Stimulated activated CD8-positive, alpha-beta memory T cell treated with anti-CD3 and anti-CD28 coated beads, Interleukin-15, amount 100 ng/mL, for 1 hour (primary cell): ENCODE results near the gene KCNMA1.
"Not testable (repeated sequence)": the region's sequence is repeated elsewhere in the genome, so short reads cannot be mapped to it uniquely, and the experiment has no call there.

Source experiments
- DNase-seq: peaks from one replicate; pipeline ENCODE4 v3.0.0-alpha.2; 2020; ENCODE audit warnings: low read depth

KCNMA1 gene

DNA sequence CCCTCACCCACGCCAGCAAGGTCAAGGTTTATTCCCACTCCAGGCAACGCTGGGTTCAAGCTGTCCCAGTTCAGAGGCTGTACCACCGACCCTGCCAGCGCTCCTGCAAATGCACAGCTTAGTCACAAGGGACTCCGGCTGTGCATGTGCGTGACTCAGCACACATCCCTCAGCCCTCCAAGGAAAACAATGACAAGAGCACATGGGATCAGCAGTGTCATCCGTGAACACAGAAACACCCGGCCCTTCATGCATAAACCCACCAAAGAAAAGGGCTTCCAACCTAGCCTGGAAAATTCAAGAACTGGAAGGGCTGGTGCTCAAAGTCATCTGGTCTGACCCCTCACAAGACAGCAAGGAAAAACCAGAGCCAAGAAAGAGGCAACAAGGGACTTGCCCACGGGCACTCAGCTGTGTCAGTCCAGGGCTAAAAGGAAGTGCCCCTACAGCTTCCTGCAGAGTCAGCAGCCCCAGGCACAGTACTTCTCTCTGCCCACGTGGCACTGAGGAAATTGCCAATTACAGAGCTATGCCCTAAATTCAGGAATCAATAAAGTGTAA, 106.1 kb downstream of the KCNMA1 start:
- DNase-seq = no peak

- DNase-seq = no peak
Measured at GRCh38 chr10:77530011-77530410, 107.6 kb downstream of the KCNMA1 start.

DNA sequence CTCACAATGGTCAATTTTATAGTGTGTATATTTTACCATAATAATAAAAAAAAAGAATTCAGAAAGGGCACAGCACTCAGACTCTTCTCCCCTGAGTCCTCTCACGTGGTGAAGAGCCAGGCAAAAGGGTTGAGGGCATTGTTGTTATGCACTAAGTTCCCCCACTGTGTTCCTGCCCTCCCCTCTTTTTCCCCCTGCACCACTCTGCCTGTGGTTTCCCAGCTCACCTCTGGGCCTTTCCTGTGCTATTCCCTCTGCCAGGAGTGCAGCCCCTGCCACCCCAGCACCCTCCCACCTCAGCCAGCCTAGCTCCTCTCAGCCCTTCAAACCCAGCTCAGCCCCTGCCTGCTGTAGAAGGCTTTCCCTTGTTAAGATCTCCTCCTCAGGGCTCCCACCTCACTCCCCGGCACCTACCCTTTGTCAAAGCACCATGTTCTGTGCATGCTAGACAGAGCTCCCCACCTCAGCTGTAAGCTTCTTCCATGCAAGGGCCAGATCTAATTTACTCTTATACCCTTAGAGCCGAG, 108.5 kb downstream of the KCNMA1 start:
- DNase-seq = no peak

GRCh38 chr10:77527839-77528238, 109.8 kb downstream of the KCNMA1 start:
- DNase-seq = no peak

DNA sequence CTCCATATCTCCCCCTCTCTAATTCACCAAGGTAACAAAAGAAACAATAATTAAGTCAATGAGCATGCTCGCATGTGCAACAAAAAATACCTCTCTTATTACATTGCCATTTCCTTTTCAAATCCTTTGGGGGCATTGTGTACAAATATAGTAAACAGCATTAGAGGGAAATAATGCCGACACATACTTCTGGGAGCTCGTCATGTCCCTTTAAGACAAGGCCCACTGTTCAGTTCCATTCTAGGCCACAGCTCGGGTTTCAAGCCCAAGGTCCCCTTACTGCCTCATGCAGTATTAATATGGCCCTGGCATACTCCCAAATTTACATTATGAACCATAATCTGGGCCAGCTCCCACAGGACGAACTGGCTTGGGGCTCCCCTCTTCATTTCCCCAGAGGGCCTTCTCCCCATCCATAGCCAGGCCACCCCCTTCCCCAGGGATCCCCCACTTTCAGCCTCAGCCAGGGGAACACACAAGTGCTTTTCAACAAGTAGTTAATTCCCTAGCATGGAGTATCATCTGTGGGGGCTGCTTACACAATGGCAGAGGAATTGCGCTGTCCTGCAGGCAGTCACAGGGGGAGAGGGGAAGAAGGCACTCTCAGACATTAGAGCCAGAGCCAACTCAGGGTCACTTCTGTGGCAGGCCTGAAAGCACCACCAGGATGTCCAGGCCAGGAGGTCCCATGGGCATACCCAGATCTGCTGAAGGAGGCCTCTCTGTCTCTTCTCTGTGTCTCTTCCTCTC, 110.6 kb downstream of the KCNMA1 start:
- DNase-seq = no peak

- no peak for DNase-seq
Measured at GRCh38 chr10:77524281-77524711, 113.3 kb downstream of the KCNMA1 start.

DNA sequence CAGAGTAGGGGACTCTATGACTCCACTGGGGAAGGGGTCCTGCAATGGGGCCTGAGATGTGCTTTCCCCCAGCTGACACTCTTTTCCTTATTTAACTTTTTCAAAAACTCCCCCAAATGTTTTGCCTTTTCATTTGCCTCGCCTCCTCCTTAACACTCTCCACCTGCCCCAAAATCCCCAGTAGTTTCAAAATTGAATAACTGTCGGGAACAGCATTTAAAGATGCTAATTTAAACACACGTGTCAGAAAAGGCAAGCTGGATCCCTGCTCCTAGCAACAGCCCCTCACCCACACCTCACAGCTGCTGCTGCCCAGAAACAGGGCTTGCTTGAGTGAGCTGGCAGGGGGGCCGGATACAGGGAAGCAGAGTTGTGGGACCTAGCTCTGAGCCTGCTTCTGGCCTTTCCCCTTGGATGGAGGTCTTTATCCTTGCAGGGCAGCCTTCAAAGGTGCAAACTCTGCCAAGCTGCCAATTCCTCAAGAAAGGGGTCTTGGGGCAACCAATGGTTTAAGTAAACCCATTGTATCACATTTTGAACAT, 115.3 kb downstream of the KCNMA1 start:
- no peak for DNase-seq

- DNase-seq = no peak
Measured at GRCh38 chr10:77520995-77521394, 116.6 kb downstream of the KCNMA1 start.

DNA sequence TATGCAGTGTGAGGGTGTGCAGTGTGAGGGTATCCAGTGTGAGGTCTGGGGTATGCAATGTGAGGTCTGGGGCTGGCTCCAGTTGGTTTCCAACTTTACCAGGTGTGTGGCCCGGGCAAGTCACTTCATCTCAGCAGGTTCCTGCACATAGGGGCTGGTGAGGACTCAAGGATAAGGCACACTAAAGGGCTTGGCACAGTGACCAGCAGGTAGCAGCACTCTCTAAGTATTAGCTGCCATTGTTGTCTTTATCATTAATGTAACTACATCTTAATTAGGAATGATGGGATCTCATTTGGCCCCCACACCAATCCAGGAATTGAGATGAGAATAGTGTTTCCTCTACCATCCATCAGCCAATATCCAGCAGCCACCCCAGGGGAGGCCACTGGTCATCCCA, 117.3 kb downstream of the KCNMA1 start:
- no peak for DNase-seq

GRCh38 chr10:77519791-77520190, 117.8 kb downstream of the KCNMA1 start:
- DNase-seq = not testable (repeated sequence)

DNA sequence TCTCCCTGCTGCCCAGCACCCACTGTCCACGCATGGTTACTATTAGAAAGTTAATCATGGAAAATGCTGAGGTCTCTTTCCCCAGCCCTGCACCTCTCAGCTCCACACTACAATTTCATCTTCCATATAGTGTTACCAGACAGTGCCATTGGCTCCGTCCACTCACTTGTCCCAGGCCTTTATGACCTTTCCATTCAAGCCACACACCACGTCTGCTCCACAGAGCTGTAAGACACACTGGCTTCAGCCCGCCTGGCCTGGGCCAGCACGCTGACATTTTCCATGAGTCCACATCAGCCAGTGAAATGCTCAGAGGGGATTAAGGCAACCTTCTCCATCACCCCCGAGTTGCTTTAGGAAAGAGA, 118.7 kb downstream of the KCNMA1 start:
- no peak for DNase-seq

GRCh38 chr10:77518241-77518909, 119.2 kb downstream of the KCNMA1 start:
- no peak for DNase-seq

- no peak for DNase-seq
Measured at GRCh38 chr10:77516575-77516974, 121.0 kb downstream of the KCNMA1 start.

- no peak for DNase-seq
Measured at GRCh38 chr10:77514870-77515269, 122.7 kb downstream of the KCNMA1 start.

- DNase-seq = no peak
Measured at GRCh38 chr10:77513781-77514331, 123.8 kb downstream of the KCNMA1 start.

GRCh38 chr10:77513220-77513619, 124.4 kb downstream of the KCNMA1 start:
- DNase-seq = no peak

GRCh38 chr10:77512219-77512578, 125.4 kb downstream of the KCNMA1 start:
- no peak for DNase-seq

DNA sequence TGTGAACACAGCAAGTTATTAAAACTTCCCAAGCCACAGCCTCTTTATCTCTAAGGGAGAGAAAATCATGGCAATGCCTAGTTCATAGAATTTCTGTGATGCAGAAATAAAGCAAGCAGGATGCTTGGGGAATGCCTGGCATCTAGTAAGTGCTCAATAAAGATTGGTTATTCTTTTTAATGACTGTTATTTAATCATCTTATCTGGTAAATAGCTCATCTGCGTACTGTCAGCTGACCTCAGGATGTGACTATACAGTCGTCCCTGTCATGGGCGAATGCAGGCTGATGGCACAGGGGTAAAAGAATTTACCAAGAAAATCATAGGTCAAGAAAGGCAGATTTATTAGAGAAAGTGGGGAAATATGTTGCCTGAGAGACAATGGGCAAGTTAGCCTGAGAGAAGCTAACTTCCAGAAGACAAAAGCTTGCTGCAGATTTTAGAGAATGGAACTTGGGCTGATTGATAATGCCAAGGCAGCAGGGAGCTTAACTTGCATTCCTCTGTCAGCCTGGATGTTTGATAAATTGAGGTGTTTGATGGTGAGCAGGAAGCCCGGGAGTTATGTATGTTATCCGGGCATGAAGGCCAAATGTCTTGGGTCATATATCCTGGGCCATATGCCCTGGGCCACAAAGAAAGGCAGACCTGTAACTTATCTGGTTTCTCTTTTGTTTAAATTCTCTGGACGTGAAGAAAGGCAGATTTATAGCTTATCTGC, 126.0 kb downstream of the KCNMA1 start:
- DNase-seq = no peak

- no peak for DNase-seq
Measured at GRCh38 chr10:77510695-77511094, 126.9 kb downstream of the KCNMA1 start.

GRCh38 chr10:77510294-77510693, 127.3 kb downstream of the KCNMA1 start:
- DNase-seq = no peak

GRCh38 chr10:77509391-77509790, 128.2 kb downstream of the KCNMA1 start:
- no peak for DNase-seq

GRCh38 chr10:77507291-77507880, 130.2 kb downstream of the KCNMA1 start:
- no peak for DNase-seq
